CD4-positive, CD25-positive, alpha-beta regulatory T cell (primary cell): Measurements from ENCODE around the gene MARCHF3. TPM values are rescaled to one million over a fixed set of nuclear protein-coding genes. Genes with fewer than 3 reads are reported as not detected.

Experiments
- ATAC-seq, 2 donors: fragments of 150-1000 bp; cut with Tn5 transposase; one replicate each; pipeline ENCODE4 v1.10.0; 2021; ENCODE audit warnings: low read depth in 2 of 2, moderate number of reproducible peaks in 2 of 2, moderate library complexity in 1 of 2
- DNase-seq, 3 donors: peaks; one replicate each; pipeline versions ENCODE4 v3.0.0 to v3.0.0-alpha.2; 2012 to 2022; ENCODE audit warnings: mixed read lengths in 1 of 3
- H3K27ac ChIP-seq: one replicate; pipeline ENCODE4 v1.7.0; 2013; ENCODE audit warnings: mild to moderate bottlenecking, low read length; ENCODE audit not compliant: insufficient read depth, poor library complexity, severe bottlenecking
- H3K27me3 ChIP-seq: one replicate; pipeline ENCODE4 v1.7.0; 2013; ENCODE audit warnings: low read length; ENCODE audit not compliant: control insufficient read depth, insufficient read depth
- H3K36me3 ChIP-seq: one replicate; pipeline ENCODE4 v1.7.0; 2013; ENCODE audit warnings: mild to moderate bottlenecking, low read length, moderate library complexity; ENCODE audit not compliant: control insufficient read depth, insufficient read depth
- H3K4me1 ChIP-seq: 2 replicates; pipeline ENCODE4 v1.7.0; 2013; ENCODE audit warnings: mild to moderate bottlenecking, low read length; ENCODE audit not compliant: insufficient read depth, control insufficient read depth, poor library complexity, severe bottlenecking
- H3K4me3 ChIP-seq: one replicate; pipeline ENCODE4 v1.7.0; 2013; ENCODE audit warnings: low read depth, mild to moderate bottlenecking, low read length, moderate library complexity
- H3K9me3 ChIP-seq, 2 experiments: 1 replicate in 1 of 2; 2 replicates in 1 of 2; pipeline ENCODE4 v1.7.0; 2013; ENCODE audit warnings: low read length in 2 of 2, mild to moderate bottlenecking in 1 of 2, moderate library complexity in 1 of 2; ENCODE audit not compliant: control insufficient read depth in 2 of 2
- H3K27ac Mint-ChIP-seq, 3 donors: one replicate each; pipeline ENCODE4 v1.8.0; 2020 to 2022; ENCODE audit warnings: mild to moderate bottlenecking in 3 of 3, mixed read lengths in 3 of 3, moderate library complexity in 2 of 3
- H3K27me3 Mint-ChIP-seq: one replicate; pipeline ENCODE4 v1.8.0; 2022; ENCODE audit warnings: mild to moderate bottlenecking, mixed read lengths
- H3K36me3 Mint-ChIP-seq: one replicate; pipeline ENCODE4 v1.8.0; 2020; ENCODE audit warnings: mixed read lengths
- H3K4me1 Mint-ChIP-seq, 4 donors: one replicate each; pipeline ENCODE4 v1.8.0; 2020 to 2022; ENCODE audit warnings: mixed read lengths in 4 of 4, mild to moderate bottlenecking in 1 of 4
- H3K4me3 Mint-ChIP-seq, 4 donors: one replicate each; pipeline ENCODE4 v1.8.0; 2020 to 2022; ENCODE audit warnings: mild to moderate bottlenecking in 4 of 4, mixed read lengths in 4 of 4, moderate library complexity in 3 of 4
- H3K9me3 Mint-ChIP-seq, 7 donors: one replicate each; pipeline ENCODE4 v1.8.0; 2020 to 2022; ENCODE audit warnings: mixed read lengths in 7 of 7, mild to moderate bottlenecking in 3 of 7, moderate library complexity in 2 of 7
- polyA plus RNA-seq, 4 donors: library from polyadenylated mRNA; unstranded; fragments of 300-500 nt; fragmentation: Illumina TruSeq; gene quantifications; one replicate each; pipeline ENCODE4 v1.2.3, GENCODE V29; 2021
- total RNA-seq: library from RNA; stranded (reverse); gene quantifications from one replicate; pipeline ENCODE4 v1.2.3, GENCODE V29; 2022

Gene MARCHF3
- total and polyA plus RNA-seq, 5 donors from 2014 or later: 12.5 to 21.6 (median 15.2) TPM

GRCh38 chr5:127070243-127070642 is 39.9 kb upstream of the MARCHF3 start:
- H3K27ac ChIP-seq: no peak overlapping the region
- H3K4me1 ChIP-seq: peaks cover 14% of the 10 kb centered on the region
- ATAC-seq: no peak
- no peak for DNase-seq
- Mint-ChIP-seq H3K27ac (no peak overlapping the region), H3K36me3 (peaks cover 15% of the 10 kb centered on the region), H3K9me3 (no peaks in the 10 kb centered on the region), H3K4me1 (peaks cover 23 to 40% (median 27%) of the 10 kb centered on the region in 4 donors), H3K4me3 (no peak overlapping the region), H3K27me3 (no peaks in the 10 kb centered on the region)
- no peaks in the 10 kb centered on the region for H3K9me3 ChIP-seq
- peaks cover 17% of the 10 kb centered on the region for H3K36me3 ChIP-seq
- H3K4me3 ChIP-seq: no peak overlapping the region
- no peaks in the 10 kb centered on the region for H3K27me3 ChIP-seq

DNA sequence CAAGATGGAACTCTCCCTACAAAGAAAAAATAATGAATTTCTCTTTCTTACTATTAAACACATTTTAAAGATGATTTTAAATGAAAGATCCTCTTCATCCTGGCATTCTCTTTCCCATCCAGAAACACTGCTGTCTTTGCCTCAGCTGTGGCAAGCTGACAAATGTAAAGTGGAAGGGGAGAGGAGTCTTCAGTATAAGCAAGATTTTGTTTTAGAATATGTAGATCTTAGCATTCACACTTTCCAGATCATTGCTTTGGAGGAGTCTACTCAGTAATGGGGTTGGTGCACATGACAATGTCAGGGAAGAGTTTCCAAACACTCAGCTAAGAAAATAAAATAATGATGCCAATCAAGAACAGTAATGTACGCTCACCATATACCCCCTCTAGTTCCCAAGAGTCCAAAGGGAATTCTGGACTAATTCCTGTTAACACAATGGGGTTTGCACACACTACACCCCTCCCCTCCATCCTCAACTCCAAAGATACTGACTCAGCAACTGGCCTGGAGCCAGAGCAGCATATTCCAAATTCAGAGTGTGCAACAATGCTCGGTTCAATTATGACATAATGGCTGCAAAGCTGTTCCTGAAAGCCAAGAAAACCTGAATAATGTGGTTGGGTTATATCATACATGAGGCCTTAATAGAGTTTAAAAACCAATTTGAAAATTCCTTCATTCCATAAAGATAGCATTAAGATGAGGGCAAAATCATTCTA is 38.3 kb upstream of the MARCHF3 start:
- no peaks in the 10 kb centered on the region for H3K27me3 Mint-ChIP-seq
- Histone ChIP-seq H3K4me1 (peaks cover 12% of the 10 kb centered on the region), H3K27ac (no peak overlapping the region), H3K36me3 (peaks cover 20% of the 10 kb centered on the region), H3K9me3 (no peaks in the 10 kb centered on the region), H3K27me3 (no peaks in the 10 kb centered on the region), H3K4me3 (no peak overlapping the region)
- no peaks in the 10 kb centered on the region for H3K9me3 Mint-ChIP-seq
- ATAC-seq (no peak), DNase-seq (no peak)
- peaks cover 15% of the 10 kb centered on the region for H3K36me3 Mint-ChIP-seq
- peaks cover 21 to 36% (median 23%) of the 10 kb centered on the region in 4 donors for H3K4me1 Mint-ChIP-seq
- no peak overlapping the region for H3K4me3 Mint-ChIP-seq
- no peak overlapping the region for H3K27ac Mint-ChIP-seq

GRCh38 chr5:127066721-127067120 is 36.4 kb upstream of the MARCHF3 start:
- Histone ChIP-seq H3K27me3 (no peaks in the 10 kb centered on the region), H3K27ac (no peak overlapping the region), H3K36me3 (peaks cover 20% of the 10 kb centered on the region), H3K4me3 (no peak overlapping the region), H3K9me3 (no peaks in the 10 kb centered on the region), H3K4me1 (no peaks in the 10 kb centered on the region)
- no peaks in the 10 kb centered on the region for H3K27me3 Mint-ChIP-seq
- DNase-seq (no peak), ATAC-seq (no peak)
- H3K27ac Mint-ChIP-seq: no peak overlapping the region
- peaks cover 15% of the 10 kb centered on the region for H3K36me3 Mint-ChIP-seq
- peaks cover 4 to 23% (median 17%) of the 10 kb centered on the region in 4 donors for H3K4me1 Mint-ChIP-seq
- H3K9me3 Mint-ChIP-seq: no peaks in the 10 kb centered on the region
- H3K4me3 Mint-ChIP-seq: no peak overlapping the region

DNA sequence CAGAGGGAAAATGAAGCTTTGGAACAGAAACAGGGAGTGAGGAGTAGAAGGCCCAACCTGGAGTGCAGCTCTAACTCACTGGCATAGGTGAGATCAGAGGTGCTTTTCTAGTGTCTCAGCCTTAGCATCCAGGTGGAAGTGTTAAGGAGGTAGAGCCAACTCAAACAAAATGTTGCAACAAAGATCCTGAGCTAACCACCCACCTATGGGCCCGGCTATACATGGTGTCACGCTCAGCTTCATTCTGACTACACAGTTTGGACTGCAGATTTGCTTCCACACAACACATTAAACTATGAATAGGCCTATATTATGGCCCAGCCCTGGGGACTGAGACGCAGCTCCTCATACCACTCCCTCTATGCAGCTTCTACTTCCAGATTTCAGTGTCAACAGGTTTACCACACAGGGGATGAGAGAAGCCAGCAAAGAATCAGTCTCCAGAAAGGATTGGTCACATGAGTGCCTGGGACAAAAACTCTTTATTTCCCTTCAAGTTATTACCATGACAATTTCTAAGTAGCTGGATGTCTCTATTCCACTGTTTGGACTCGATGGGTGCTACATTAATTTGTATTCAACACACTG is 34.0 kb upstream of the MARCHF3 start:
- peaks cover 16% of the 10 kb centered on the region for H3K36me3 Mint-ChIP-seq
- DNase-seq: no peak
- H3K36me3 ChIP-seq: peaks cover 14% of the 10 kb centered on the region

DNA sequence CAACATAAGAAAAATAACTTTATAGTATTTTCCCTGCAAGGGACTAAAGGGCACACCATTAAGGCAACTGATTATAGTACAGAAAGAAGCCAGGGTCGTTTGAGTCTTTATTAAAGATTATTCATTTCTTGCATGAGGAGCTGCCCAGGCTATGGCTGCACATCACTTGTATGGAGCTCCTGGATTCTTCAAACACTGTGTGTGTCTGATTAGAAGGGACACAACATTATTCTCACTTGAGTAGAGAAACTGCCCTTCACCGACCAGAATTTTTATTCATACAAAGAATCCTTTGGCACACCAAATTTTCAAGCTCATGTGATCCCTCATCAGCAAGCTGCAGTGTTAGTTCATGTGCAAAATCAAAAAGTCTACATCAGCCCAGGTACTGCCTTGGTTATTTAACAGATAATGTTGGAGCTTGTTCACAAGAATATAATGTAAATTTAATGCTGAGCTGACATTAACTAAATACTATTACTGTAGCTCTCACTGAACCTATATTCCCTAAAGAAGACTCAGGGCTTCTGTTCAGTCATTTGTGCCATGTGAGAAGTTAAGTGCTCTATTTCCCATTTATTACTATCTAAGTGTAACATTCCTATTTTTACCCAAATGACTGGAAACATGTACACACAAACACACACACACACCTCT is 33.0 kb upstream of the MARCHF3 start:
- H3K9me3 ChIP-seq: no peaks in the 10 kb centered on the region
- no peak for ATAC-seq
- H3K27me3 ChIP-seq: no peaks in the 10 kb centered on the region
- H3K27ac ChIP-seq: no peak overlapping the region
- H3K36me3 ChIP-seq: peaks cover 18% of the 10 kb centered on the region
- peaks cover 12 to 20% (median 17%) of the 10 kb centered on the region in 4 donors for H3K4me1 Mint-ChIP-seq
- peaks cover 10% of the 10 kb centered on the region for H3K36me3 Mint-ChIP-seq
- H3K9me3 Mint-ChIP-seq: no peaks in the 10 kb centered on the region
- H3K4me1 ChIP-seq: no peaks in the 10 kb centered on the region
- H3K27me3 Mint-ChIP-seq: no peaks in the 10 kb centered on the region
- no peak overlapping the region for H3K4me3 Mint-ChIP-seq
- DNase-seq: no peak
- H3K27ac Mint-ChIP-seq: no peak overlapping the region
- H3K4me3 ChIP-seq: no peak overlapping the region

More for the DNA sequence above, 34.0 kb upstream of the MARCHF3 start:
- Histone ChIP-seq H3K9me3 (no peaks in the 10 kb centered on the region), H3K4me1 (no peaks in the 10 kb centered on the region), H3K27me3 (no peaks in the 10 kb centered on the region), H3K27ac (no peak overlapping the region), H3K4me3 (no peak overlapping the region)
- ATAC-seq: no peak
- Mint-ChIP-seq H3K9me3 (no peaks in the 10 kb centered on the region), H3K4me3 (no peak overlapping the region), H3K27ac (no peak overlapping the region), H3K4me1 (peaks cover 20 to 29% (median 22%) of the 10 kb centered on the region in 4 donors), H3K27me3 (no peaks in the 10 kb centered on the region)

- Histone ChIP-seq H3K4me1 (no peaks in the 10 kb centered on the region), H3K27me3 (no peaks in the 10 kb centered on the region), H3K4me3 (no peak overlapping the region), H3K27ac (no peak overlapping the region), H3K36me3 (peaks cover 18% of the 10 kb centered on the region), H3K9me3 (no peaks in the 10 kb centered on the region)
- Mint-ChIP-seq H3K27ac (peak overlapping the region in 1 of 3 donors; percentile 24), H3K4me1 (peaks cover 12 to 20% (median 15%) of the 10 kb centered on the region in 4 donors), H3K27me3 (no peaks in the 10 kb centered on the region), H3K9me3 (no peaks in the 10 kb centered on the region), H3K4me3 (no peak overlapping the region), H3K36me3 (peaks cover 13% of the 10 kb centered on the region)
- DNase-seq (no peak), ATAC-seq (no peak)
Measured at GRCh38 chr5:127061956-127062355, 31.6 kb upstream of the MARCHF3 start.

GRCh38 chr5:127061537-127061936 is 31.2 kb upstream of the MARCHF3 start:
- Histone ChIP-seq H3K9me3 (no peaks in the 10 kb centered on the region), H3K4me3 (no peak overlapping the region), H3K27me3 (no peaks in the 10 kb centered on the region), H3K27ac (no peak overlapping the region), H3K4me1 (no peaks in the 10 kb centered on the region), H3K36me3 (peaks cover 21% of the 10 kb centered on the region)
- Mint-ChIP-seq H3K27ac (peak overlapping the region in 1 of 3 donors; percentile 24), H3K4me3 (no peak overlapping the region), H3K36me3 (peaks cover 15% of the 10 kb centered on the region), H3K4me1 (peaks cover 12 to 20% (median 15%) of the 10 kb centered on the region in 4 donors), H3K27me3 (no peaks in the 10 kb centered on the region), H3K9me3 (no peaks in the 10 kb centered on the region)
- no peak for ATAC-seq
- no peak for DNase-seq
